ENCODE measurements around the gene MAPK1IP1L. TPM values are rescaled to one million over a fixed set of nuclear protein-coding genes. Genes with fewer than 3 reads are reported as not detected.

Gene MAPK1IP1L
- total RNA-seq, 2 donors from 2014 or later = 51.3 to 137 TPM

DNA sequence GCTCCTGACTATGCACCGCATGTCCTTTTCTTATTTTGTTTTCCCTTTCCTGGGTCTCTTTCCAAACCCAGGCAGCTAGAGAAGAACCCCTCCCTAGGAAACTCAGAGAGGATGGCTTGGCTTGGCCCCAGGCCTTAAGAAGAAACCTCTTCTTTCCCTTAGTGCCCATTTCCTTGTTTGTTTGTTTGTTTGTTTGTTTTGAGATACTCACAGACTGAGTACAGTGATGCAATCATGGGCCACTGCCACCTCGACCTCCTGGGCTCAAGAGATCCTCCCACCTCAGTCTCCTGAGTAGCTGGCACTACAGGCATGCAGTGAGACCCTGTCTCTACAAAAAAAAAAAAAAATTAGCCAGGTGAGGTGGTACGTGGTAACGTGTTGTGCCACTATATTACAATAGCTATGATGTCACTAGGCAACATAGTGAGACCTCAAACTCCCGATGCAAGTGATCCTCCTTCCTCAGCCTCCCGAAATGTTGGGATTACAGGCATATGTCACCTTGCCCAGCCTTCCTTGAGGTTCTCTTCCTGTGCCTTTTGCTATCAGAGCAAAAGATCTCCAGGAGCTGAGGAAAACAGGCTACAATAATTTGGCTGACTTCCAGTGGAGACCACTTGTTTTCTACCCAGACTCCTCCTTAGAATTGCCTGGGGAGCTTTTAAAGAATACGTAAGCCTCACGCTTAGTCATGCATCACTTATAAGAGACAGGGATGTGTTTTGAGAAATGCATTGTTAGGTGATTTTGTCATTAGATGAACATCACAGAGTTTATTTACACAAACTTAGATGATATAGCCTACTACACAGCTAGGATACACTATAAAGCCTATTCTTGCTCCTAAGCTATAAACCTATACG lies 43.1 kb downstream of the MAPK1IP1L start:
- Histone ChIP-seq H3K4me3 (no peak overlapping the region), H3K9me3 (no peaks in the 10 kb centered on the region), H3K36me3 (no peaks in the 10 kb centered on the region), H3K27ac (no peak overlapping the region), H3K27me3 (replicated peaks; ENCODE audit: insufficient read depth) (no peaks in the 10 kb centered on the region), H3K4me1 (replicated peaks) (no peaks in the 10 kb centered on the region)
- no peak for TF ChIP-seq POLR2AphosphoS5 (IDR thresholded peaks at IDR 0.05)
- no peak for TF ChIP-seq POLR2A (IDR thresholded peaks at IDR 0.05)
- TF ChIP-seq, protein P1, sequence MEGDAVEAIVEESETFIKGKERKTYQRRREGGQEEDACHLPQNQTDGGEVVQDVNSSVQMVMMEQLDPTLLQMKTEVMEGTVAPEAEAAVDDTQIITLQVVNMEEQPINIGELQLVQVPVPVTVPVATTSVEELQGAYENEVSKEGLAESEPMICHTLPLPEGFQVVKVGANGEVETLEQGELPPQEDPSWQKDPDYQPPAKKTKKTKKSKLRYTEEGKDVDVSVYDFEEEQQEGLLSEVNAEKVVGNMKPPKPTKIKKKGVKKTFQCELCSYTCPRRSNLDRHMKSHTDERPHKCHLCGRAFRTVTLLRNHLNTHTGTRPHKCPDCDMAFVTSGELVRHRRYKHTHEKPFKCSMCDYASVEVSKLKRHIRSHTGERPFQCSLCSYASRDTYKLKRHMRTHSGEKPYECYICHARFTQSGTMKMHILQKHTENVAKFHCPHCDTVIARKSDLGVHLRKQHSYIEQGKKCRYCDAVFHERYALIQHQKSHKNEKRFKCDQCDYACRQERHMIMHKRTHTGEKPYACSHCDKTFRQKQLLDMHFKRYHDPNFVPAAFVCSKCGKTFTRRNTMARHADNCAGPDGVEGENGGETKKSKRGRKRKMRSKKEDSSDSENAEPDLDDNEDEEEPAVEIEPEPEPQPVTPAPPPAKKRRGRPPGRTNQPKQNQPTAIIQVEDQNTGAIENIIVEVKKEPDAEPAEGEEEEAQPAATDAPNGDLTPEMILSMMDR (IDR thresholded peaks at IDR 0.05) = no peak
- WGBS = 74% methylated on average over 9 of the region's 9 CpGs
- intact Hi-C loops (cut with DNase I) = loop anchor here (5.0 kb wide), 1 partner anchor 33 kb away; the partner anchor contains the start of gene LGALS3
- no peak for DNase-seq (ENCODE audit: low spot score)

DNA sequence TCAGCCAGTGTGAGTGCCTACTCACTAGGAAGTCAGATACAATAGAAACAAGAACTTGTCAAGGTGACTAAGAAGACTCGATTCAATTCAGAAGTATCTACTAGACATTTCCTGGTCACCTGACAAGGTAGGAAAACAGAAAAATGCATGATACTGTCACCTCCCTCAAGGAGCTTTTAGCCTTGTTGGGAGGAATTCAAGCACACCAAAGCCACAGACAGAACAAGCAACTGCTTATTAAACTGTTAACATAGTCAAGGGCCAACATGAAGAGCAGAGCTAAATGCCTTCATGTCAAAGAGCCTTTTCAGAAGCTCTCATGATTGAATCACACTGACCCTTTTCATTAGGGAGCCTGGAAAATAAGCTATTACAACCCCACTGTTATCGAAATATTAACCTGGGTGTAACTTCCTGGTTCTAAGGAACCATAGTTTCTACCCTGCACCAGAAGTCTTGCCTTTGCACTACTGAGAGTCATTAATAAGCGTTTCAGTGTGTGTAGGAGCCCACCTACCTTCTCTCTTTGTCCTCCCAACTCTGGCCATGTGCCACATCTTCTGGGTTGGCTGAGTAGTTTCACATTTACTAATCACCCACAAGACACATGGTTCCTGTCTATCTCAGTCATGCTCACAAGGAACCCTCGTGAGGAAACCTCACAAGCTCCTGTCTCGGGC lies 46.6 kb downstream of the MAPK1IP1L start:
- Histone ChIP-seq H3K36me3 (no peaks in the 10 kb centered on the region), H3K4me1 (replicated peaks) (peaks cover 7% of the 10 kb centered on the region), H3K27ac (no peak overlapping the region), H3K4me3 (no peak overlapping the region), H3K9me3 (no peaks in the 10 kb centered on the region), H3K27me3 (replicated peaks; ENCODE audit: insufficient read depth) (no peaks in the 10 kb centered on the region)
- TF ChIP-seq POLR2A (IDR thresholded peaks at IDR 0.05) (no peak), POLR2AphosphoS5 (IDR thresholded peaks at IDR 0.05) (no peak)
- TF ChIP-seq, protein P1 (IDR thresholded peaks at IDR 0.05) = no peak
- 68% methylated on average over 5 of the region's 5 CpGs for WGBS
- no peak for DNase-seq (ENCODE audit: low spot score)
- intact Hi-C loops (cut with DNase I) = no loop called here

DNA sequence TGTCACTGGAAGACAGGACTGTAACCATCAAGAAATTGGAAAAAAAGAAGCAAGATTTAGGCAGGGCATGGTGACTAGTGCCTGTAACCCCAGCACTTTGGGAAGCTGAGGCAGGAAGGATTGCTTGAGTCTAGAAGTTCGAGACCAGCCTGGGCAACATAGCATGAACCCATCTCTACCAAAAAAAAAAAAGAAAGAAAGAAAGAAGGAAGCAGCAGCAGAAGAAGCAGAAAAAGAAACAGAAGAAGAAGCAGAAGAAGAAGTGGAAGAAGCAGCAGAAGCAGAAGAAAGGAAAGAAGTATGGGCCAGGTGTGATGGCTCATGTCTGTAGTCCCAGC lies 47.1 kb downstream of the MAPK1IP1L start:
- intact Hi-C loops (cut with DNase I) = no loop called here
- H3K4me3 ChIP-seq = no peak overlapping the region
- H3K9me3 ChIP-seq = no peaks in the 10 kb centered on the region
- 80% methylated on average over 1 of the region's 1 CpG for WGBS
- DNase-seq (ENCODE audit: low spot score) = no peak
- H3K4me1 ChIP-seq (replicated peaks) = peaks cover 9% of the 10 kb centered on the region
- no peaks in the 10 kb centered on the region for H3K27me3 ChIP-seq (replicated peaks; ENCODE audit: insufficient read depth)
- H3K36me3 ChIP-seq = no peaks in the 10 kb centered on the region
- no peak overlapping the region for H3K27ac ChIP-seq
- TF ChIP-seq, protein P1 (IDR thresholded peaks at IDR 0.05) = no peak
- no peak for TF ChIP-seq POLR2A (IDR thresholded peaks at IDR 0.05)
- TF ChIP-seq POLR2AphosphoS5 (IDR thresholded peaks at IDR 0.05) = no peak

DNA sequence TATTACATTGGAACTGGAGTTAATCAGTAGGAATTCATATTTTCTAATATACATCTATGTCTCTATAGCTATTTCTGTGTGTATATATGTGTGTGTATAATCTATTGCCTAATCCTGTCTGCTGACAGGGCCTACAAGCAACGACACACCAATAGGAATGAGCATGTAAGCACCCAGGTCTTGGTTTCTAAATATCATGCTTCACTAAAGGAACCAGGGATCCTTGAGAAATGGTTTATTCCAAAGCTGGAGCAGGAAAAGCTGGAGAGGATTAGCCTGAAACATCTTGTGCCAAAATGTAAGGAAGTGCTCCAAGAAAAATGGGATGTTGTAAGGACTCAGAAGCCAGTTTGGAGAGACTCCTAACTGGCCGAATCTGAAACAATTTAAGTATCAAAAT lies 48.3 kb downstream of the MAPK1IP1L start:
- DNase-seq (ENCODE audit: low spot score) = no peak
- no peak overlapping the region for H3K4me3 ChIP-seq
- WGBS = 58% methylated on average over 2 of the region's 2 CpGs

More for the DNA sequence above, 48.3 kb downstream of the MAPK1IP1L start:
- Histone ChIP-seq H3K4me1 (replicated peaks) (peaks cover 21% of the 10 kb centered on the region), H3K27ac (no peak overlapping the region), H3K27me3 (replicated peaks; ENCODE audit: insufficient read depth) (no peaks in the 10 kb centered on the region), H3K36me3 (no peaks in the 10 kb centered on the region), H3K9me3 (no peaks in the 10 kb centered on the region)
- intact Hi-C loops (cut with DNase I) = no loop called here
- TF ChIP-seq, protein P1 (IDR thresholded peaks at IDR 0.05) = no peak
- TF ChIP-seq POLR2A (IDR thresholded peaks at IDR 0.05) (no peak), POLR2AphosphoS5 (IDR thresholded peaks at IDR 0.05) (no peak)

Data from prostate gland (tissue), 2 donors.